Measurements from ENCODE around the gene ISM1.

Gene ISM1

DNA sequence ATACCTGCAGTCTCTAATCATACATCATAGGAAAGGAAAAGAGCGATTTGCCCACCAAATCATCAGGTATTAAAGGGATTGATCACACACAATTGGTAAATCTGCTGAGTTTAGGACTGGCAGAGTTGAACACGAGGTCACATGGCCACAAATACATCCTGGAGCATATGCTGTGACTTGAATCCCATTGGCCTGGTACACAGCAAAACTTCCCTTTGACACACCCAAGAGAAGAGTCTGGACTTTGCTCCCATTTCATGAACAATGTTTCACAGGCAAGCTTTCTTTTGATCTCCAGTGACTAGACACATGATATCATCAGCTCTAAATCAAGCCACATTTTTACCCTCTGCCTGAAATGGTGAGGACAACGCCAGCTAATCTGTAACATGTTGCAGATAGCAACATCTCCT is 117.9 kb downstream of the ISM1 start:
- Histone ChIP-seq H3K27me3 (replicated peaks in 2 of 5; ENCODE audit: control insufficient read depth in 4 of 5, insufficient read depth in 5 of 5, low read length in 4 of 5) (peaks cover 0 to 1% (median 0%) of the 10 kb centered on the region in 5 experiments), H3K36me3 (ENCODE audit: control insufficient read depth in 4 of 4, insufficient read depth in 4 of 4, low read length in 3 of 4) (no peaks in the 10 kb centered on the region), H3K4me1 (ENCODE audit: control extremely low read depth in 1 of 4, control insufficient read depth in 4 of 4, insufficient read depth in 4 of 4, low read length in 3 of 4) (no peaks in the 10 kb centered on the region), H3K27ac (ENCODE audit: insufficient read depth in 1 of 2, low read depth in 1 of 2, low read length in 2 of 2, poor library complexity in 1 of 2, severe bottlenecking in 2 of 2) (no peak overlapping the region), H3K4me3 (ENCODE audit: control insufficient read depth in 1 of 7, extremely low read depth in 1 of 7, insufficient read depth in 4 of 7, low read depth in 2 of 7, low read length in 6 of 7) (no peak overlapping the region), H3K9me3 (ENCODE audit: control extremely low read depth in 1 of 5, control insufficient read depth in 4 of 5, insufficient read depth in 2 of 5, low read depth in 1 of 5, low read length in 4 of 5) (no peaks in the 10 kb centered on the region)
- CTCF ChIA-PET, result no interaction called here
- DNase-seq, result no peak
- 95% methylated on average over 3 of the region's 3 CpGs for WGBS (ENCODE audit: insufficient coverage)
- POLR2A ChIA-PET, result interaction anchor here (0.6 kb wide), 1 partner anchor 62 kb away, joined by 3 read pairs; no protein-coding TSS in a partner anchor

DNA sequence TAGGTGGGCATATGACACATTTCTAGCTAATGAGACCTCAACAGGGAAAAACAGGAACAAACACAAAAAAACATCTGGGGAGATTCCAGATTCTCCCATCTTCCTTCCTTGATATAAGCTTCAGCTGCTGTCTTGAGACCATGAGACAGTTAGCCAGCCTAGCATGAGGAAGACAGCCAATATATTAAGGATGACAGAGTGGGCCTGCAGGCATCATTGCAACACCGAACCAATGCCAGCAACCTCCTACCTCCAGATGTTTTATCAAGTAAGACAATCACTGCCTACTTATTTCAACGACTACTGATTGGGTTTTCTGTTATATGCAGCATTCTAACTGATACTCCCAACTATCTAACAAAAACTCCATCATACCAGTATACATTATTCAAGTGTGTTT is 119.0 kb downstream of the ISM1 start:
- no CpG with 5 or more reads among the region's 2 CpGs for WGBS (ENCODE audit: insufficient coverage)
- H3K4me3 ChIP-seq (ENCODE audit: control insufficient read depth in 1 of 7, extremely low read depth in 1 of 7, insufficient read depth in 4 of 7, low read depth in 2 of 7, low read length in 6 of 7), result no peak overlapping the region
- CTCF ChIA-PET, result no interaction called here

DNA sequence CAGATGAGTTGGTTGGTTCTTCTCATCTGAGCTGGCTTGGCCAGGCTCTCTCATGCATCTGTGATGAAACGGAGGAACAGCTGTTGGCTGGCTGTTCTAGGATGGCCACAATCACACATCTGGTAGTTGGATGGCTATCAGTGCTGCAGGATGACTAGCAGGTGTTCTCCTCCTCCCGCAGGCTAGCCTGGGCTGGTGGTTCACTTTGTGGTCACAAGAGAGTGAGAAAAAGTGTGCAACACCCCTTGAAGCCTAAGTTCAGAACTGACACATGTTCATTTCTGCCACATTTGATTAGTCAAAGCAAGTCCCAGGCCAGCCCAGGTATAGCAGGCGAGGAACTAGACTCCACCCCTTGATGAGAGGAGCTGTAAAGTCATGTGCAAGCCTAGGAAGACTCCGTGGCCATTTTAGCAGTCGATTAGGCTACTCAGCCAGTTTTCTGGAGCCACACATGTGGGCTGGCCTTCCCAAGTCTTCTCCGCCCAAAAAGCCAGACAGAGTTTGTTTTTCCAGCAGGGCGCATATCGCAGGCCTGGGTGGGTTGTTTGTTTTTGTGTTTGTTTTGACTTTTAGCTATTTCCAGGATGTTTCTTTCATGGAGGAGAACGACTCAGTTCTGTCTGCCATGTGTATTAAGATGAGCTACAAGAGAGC is 120.8 kb downstream of the ISM1 start:
- ChIA-PET CTCF (no interaction called here), POLR2A (no interaction called here)
- H3K27me3 ChIP-seq (replicated peaks in 2 of 5; ENCODE audit: control insufficient read depth in 4 of 5, insufficient read depth in 5 of 5, low read length in 4 of 5), result peaks cover 0 to 1% (median 0%) of the 10 kb centered on the region in 5 experiments
- no peak for DNase-seq
- whole genome bisulfite sequencing (ENCODE audit: insufficient coverage), result 93% methylated on average over 7 of the region's 9 CpGs
- H3K4me1 ChIP-seq (ENCODE audit: control extremely low read depth in 1 of 4, control insufficient read depth in 4 of 4, insufficient read depth in 4 of 4, low read length in 3 of 4), result no peaks in the 10 kb centered on the region
- H3K27ac ChIP-seq (ENCODE audit: insufficient read depth in 1 of 2, low read depth in 1 of 2, low read length in 2 of 2, poor library complexity in 1 of 2, severe bottlenecking in 2 of 2), result no peak overlapping the region
- H3K4me3 ChIP-seq (ENCODE audit: control insufficient read depth in 1 of 7, extremely low read depth in 1 of 7, insufficient read depth in 4 of 7, low read depth in 2 of 7, low read length in 6 of 7), result no peak overlapping the region
- no peaks in the 10 kb centered on the region for H3K36me3 ChIP-seq (ENCODE audit: control insufficient read depth in 4 of 4, insufficient read depth in 4 of 4, low read length in 3 of 4)
- peaks cover 0 to 2% (median 0%) of the 10 kb centered on the region in 5 experiments for H3K9me3 ChIP-seq (ENCODE audit: control extremely low read depth in 1 of 5, control insufficient read depth in 4 of 5, insufficient read depth in 2 of 5, low read depth in 1 of 5, low read length in 4 of 5)

More for the DNA sequence above, 119.0 kb downstream of the ISM1 start:
- Histone ChIP-seq H3K27ac (ENCODE audit: insufficient read depth in 1 of 2, low read depth in 1 of 2, low read length in 2 of 2, poor library complexity in 1 of 2, severe bottlenecking in 2 of 2) (no peak overlapping the region), H3K9me3 (ENCODE audit: control extremely low read depth in 1 of 5, control insufficient read depth in 4 of 5, insufficient read depth in 2 of 5, low read depth in 1 of 5, low read length in 4 of 5) (no peaks in the 10 kb centered on the region), H3K36me3 (ENCODE audit: control insufficient read depth in 4 of 4, insufficient read depth in 4 of 4, low read length in 3 of 4) (no peaks in the 10 kb centered on the region), H3K4me1 (ENCODE audit: control extremely low read depth in 1 of 4, control insufficient read depth in 4 of 4, insufficient read depth in 4 of 4, low read length in 3 of 4) (no peaks in the 10 kb centered on the region), H3K27me3 (replicated peaks in 2 of 5; ENCODE audit: control insufficient read depth in 4 of 5, insufficient read depth in 5 of 5, low read length in 4 of 5) (peaks cover 0 to 1% (median 0%) of the 10 kb centered on the region in 5 experiments)
- DNase-seq, result no peak
- POLR2A ChIA-PET, result no interaction called here

DNA sequence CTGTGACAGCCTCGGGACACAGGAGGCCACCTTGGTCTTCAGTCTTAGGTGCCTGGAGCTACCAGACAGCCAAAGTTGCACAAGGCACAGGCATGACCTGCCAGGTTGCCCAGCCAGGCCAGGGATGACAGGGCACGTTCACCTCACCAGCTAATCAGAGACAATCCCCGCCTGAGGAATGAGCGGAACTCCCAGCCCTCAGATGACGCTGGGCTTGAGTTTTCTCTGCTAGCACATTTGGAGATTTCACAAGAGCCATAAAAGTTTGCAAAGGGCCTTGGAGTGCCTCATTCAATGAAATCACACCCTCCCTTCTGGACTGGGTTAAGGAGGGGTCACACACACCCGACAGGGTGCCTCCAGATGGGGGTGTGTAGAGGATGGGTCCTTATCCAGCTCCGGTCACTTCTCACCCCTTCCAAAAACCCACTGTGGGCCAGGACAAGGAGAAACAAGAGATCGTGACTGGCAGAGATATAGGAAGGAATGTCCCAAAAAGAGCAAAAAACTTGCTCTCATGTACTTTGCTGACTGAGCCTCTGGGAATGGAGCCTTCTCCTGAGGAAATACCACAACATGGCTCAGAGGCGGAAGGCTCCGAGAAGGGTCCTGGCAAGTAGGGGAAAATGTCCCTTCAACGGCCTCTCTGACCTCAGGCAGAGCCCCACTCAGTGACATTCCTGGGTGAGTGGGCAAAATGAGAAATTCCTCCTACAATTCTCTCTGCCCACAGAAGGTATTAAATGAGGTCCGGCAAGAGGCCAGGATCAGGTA is 121.6 kb downstream of the ISM1 start:
- no peaks in the 10 kb centered on the region for H3K36me3 ChIP-seq (ENCODE audit: control insufficient read depth in 4 of 4, insufficient read depth in 4 of 4, low read length in 3 of 4)
- WGBS (ENCODE audit: insufficient coverage), result 94% methylated on average over 10 of the region's 12 CpGs
- peaks cover 0 to 2% (median 0%) of the 10 kb centered on the region in 5 experiments for H3K9me3 ChIP-seq (ENCODE audit: control extremely low read depth in 1 of 5, control insufficient read depth in 4 of 5, insufficient read depth in 2 of 5, low read depth in 1 of 5, low read length in 4 of 5)
- H3K27ac ChIP-seq (ENCODE audit: insufficient read depth in 1 of 2, low read depth in 1 of 2, low read length in 2 of 2, poor library complexity in 1 of 2, severe bottlenecking in 2 of 2), result no peak overlapping the region
- H3K27me3 ChIP-seq (replicated peaks in 2 of 5; ENCODE audit: control insufficient read depth in 4 of 5, insufficient read depth in 5 of 5, low read length in 4 of 5), result peaks cover 0 to 1% (median 0%) of the 10 kb centered on the region in 5 experiments
- ChIA-PET CTCF (no interaction called here), POLR2A (no interaction called here)
- H3K4me3 ChIP-seq (ENCODE audit: control insufficient read depth in 1 of 7, extremely low read depth in 1 of 7, insufficient read depth in 4 of 7, low read depth in 2 of 7, low read length in 6 of 7), result no peak overlapping the region
- no peak for DNase-seq
- H3K4me1 ChIP-seq (ENCODE audit: control extremely low read depth in 1 of 4, control insufficient read depth in 4 of 4, insufficient read depth in 4 of 4, low read length in 3 of 4), result no peaks in the 10 kb centered on the region

DNA sequence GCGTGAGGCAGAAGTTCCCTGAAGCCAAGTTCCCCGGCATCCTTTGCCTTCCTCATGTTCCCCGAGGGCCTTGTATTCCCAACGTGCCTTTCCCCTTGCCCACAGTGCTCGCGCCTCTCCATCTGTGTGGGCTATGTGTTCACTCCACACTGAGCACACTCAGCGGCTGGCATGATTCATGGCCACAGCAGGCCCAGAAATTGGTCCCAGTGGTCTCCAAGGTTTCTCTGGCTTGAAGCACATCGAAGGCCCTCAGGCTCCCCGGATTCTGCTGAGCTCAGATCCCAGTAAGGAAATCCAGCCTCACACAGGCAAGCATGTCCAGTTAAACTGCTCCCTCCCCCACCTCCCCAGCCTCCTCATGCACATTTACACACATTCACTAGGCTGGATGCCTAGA is 123.6 kb downstream of the ISM1 start:
- WGBS (ENCODE audit: insufficient coverage), result 97% methylated on average over 9 of the region's 9 CpGs
- ChIA-PET POLR2A (no interaction called here), CTCF (no interaction called here)
- H3K4me3 ChIP-seq (ENCODE audit: control insufficient read depth in 1 of 7, extremely low read depth in 1 of 7, insufficient read depth in 4 of 7, low read depth in 2 of 7, low read length in 6 of 7), result no peak overlapping the region
- no peaks in the 10 kb centered on the region for H3K36me3 ChIP-seq (ENCODE audit: control insufficient read depth in 4 of 4, insufficient read depth in 4 of 4, low read length in 3 of 4)
- no peak overlapping the region for H3K27ac ChIP-seq (ENCODE audit: insufficient read depth in 1 of 2, low read depth in 1 of 2, low read length in 2 of 2, poor library complexity in 1 of 2, severe bottlenecking in 2 of 2)
- no peaks in the 10 kb centered on the region for H3K4me1 ChIP-seq (ENCODE audit: control extremely low read depth in 1 of 4, control insufficient read depth in 4 of 4, insufficient read depth in 4 of 4, low read length in 3 of 4)
- no peak for DNase-seq
- peaks cover 0 to 2% (median 0%) of the 10 kb centered on the region in 5 experiments for H3K9me3 ChIP-seq (ENCODE audit: control extremely low read depth in 1 of 5, control insufficient read depth in 4 of 5, insufficient read depth in 2 of 5, low read depth in 1 of 5, low read length in 4 of 5)
- peaks cover 0 to 1% (median 0%) of the 10 kb centered on the region in 5 experiments for H3K27me3 ChIP-seq (replicated peaks in 2 of 5; ENCODE audit: control insufficient read depth in 4 of 5, insufficient read depth in 5 of 5, low read length in 4 of 5)

DNA sequence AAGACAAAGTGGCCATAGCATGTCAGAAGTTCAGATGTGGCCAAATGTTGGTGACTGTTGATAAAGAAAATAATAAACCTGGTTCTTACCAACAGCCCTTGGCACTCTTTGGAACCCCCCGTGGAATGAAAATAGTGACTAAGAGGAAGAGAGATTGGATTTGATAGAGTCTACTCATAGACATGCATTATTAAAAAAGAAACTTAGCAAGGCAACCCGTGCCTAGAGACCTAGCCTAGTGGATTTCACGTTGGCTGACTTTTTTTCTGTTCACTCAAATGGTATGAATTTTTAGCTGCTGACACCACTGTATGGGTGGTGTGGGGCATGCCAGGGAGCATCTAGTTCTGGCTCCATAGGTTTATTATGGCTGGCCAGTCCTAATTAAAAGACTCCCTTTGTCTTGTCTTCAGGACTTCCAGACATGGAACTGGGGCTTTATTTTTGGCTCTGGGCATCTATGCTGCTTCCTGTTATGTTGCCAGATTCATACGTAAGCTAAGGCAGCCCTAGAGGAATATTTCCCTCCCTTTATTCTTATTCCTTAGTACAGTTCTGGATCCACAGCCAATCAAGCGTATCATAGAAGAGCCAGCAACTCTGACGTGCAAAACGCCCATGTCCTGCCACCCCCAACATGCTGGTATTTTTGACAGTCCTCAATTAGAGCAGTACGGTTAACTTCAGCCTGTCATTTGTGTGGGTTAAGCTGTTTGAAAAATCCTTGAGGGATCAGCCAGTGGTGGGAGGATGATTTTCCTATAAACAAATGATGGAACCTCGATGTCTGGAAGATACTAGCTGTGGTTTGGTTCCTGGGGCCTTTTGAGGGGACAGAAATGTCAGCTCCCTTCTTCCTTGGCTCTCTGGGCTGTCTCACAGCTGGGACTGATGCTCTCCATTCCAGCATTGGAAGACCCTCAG is 127.5 kb downstream of the ISM1 start:
- Histone ChIP-seq H3K4me3 (ENCODE audit: control insufficient read depth in 1 of 7, extremely low read depth in 1 of 7, insufficient read depth in 4 of 7, low read depth in 2 of 7, low read length in 6 of 7) (no peak overlapping the region), H3K4me1 (ENCODE audit: control extremely low read depth in 1 of 4, control insufficient read depth in 4 of 4, insufficient read depth in 4 of 4, low read length in 3 of 4) (no peaks in the 10 kb centered on the region), H3K9me3 (ENCODE audit: control extremely low read depth in 1 of 5, control insufficient read depth in 4 of 5, insufficient read depth in 2 of 5, low read depth in 1 of 5, low read length in 4 of 5) (peaks cover 0 to 2% (median 0%) of the 10 kb centered on the region in 5 experiments), H3K27me3 (replicated peaks in 2 of 5; ENCODE audit: control insufficient read depth in 4 of 5, insufficient read depth in 5 of 5, low read length in 4 of 5) (no peaks in the 10 kb centered on the region), H3K36me3 (ENCODE audit: control insufficient read depth in 4 of 4, insufficient read depth in 4 of 4, low read length in 3 of 4) (no peaks in the 10 kb centered on the region), H3K27ac (ENCODE audit: insufficient read depth in 1 of 2, low read depth in 1 of 2, low read length in 2 of 2, poor library complexity in 1 of 2, severe bottlenecking in 2 of 2) (no peak overlapping the region)
- no peak for DNase-seq
- POLR2A ChIA-PET, result no interaction called here
- WGBS (ENCODE audit: insufficient coverage), result 83% methylated on average over 6 of the region's 9 CpGs
- CTCF ChIA-PET, result no interaction called here
